ENCODE results near the gene WDR17. TPM values are rescaled to one million over a fixed set of nuclear protein-coding genes. Genes with fewer than 3 reads are reported as not detected.
"Not testable (repeated sequence)": the region's sequence is repeated elsewhere in the genome, so short reads cannot be mapped to it uniquely, and the experiment has no call there.

The WDR17 gene
- total RNA-seq, 1 donor from 2014 or later, result 7.2 TPM

GRCh38 chr4:176189891-176190795 is 124.5 kb downstream of the WDR17 start:
- DNase-seq (ENCODE audit: low spot score), result peak; percentile 8

GRCh38 chr4:176191974-176192373 is 126.3 kb downstream of the WDR17 start:
- no peak for DNase-seq (ENCODE audit: low spot score)

GRCh38 chr4:176193126-176193525 is 127.5 kb downstream of the WDR17 start:
- DNase-seq (ENCODE audit: low spot score), result no peak

- DNase-seq (ENCODE audit: low spot score), result no peak
Measured at GRCh38 chr4:176193938-176194337, 128.3 kb downstream of the WDR17 start.

GRCh38 chr4:176195184-176195978 is 129.7 kb downstream of the WDR17 start, which contains the start of gene SPATA4:
Gene SPATA4 (minus strand): TSS chr4:176195585. CDS start chr4:176195562, 23 bp downstream.
- peak; percentile 95 for DNase-seq (ENCODE audit: low spot score)

- DNase-seq (ENCODE audit: low spot score), result no peak
Measured at GRCh38 chr4:176198316-176198903, 132.8 kb downstream of the WDR17 start.

GRCh38 chr4:176205299-176205698 is 139.7 kb downstream of the WDR17 start:
- DNase-seq (ENCODE audit: low spot score), result no peak

- DNase-seq (ENCODE audit: low spot score), result no peak
Measured at GRCh38 chr4:176207839-176208238, 142.2 kb downstream of the WDR17 start.

DNA sequence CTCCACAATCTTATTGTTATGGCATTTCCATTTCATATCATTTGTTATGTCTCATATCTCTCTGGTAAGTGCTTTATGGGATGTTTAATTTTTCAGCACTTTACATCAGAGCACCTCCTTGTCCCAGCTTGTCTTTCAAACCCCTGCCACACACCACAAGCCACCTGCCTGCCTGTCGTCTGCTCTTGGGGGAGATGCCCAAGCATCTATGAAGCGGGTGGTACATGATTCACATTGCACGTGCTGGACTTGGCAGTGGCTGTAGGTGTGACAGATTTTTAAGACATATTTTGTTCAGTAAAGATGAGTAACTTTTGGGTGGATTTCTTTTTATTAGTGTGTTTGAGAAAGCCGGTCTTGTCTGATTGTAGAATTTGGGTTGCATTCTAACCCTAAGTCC is 143.9 kb downstream of the WDR17 start:
- DNase-seq (ENCODE audit: low spot score), result no peak

GRCh38 chr4:176210101-176210500 is 144.5 kb downstream of the WDR17 start:
- no peak for DNase-seq (ENCODE audit: low spot score)

- no peak for DNase-seq (ENCODE audit: low spot score)
Measured at GRCh38 chr4:176210579-176211296, 145.1 kb downstream of the WDR17 start.

DNA sequence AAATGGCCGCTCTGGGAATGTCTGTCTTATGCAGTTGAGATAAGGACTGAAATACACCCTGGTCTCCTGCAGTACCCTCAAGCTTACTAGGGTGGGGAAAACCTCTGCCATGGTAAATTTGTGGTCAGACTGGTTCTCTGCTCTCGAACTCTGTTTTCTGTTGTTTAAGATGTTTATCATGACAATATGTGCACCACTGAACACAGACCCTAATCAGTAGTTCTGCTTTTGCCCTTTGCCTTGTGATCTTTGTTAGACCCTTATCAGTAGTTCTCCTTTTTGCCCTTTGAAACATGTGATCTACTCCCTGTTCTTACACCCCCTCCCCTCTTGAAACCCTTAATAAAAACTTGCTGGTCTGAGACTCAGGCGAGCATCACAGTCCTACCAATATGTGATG is 146.7 kb downstream of the WDR17 start:
- not testable (repeated sequence) for DNase-seq (ENCODE audit: low spot score)

- no peak for DNase-seq (ENCODE audit: low spot score)
Measured at GRCh38 chr4:176217510-176217909, 151.9 kb downstream of the WDR17 start.

- DNase-seq (ENCODE audit: low spot score), result no peak
Measured at GRCh38 chr4:176222149-176222548, 156.5 kb downstream of the WDR17 start.

DNA sequence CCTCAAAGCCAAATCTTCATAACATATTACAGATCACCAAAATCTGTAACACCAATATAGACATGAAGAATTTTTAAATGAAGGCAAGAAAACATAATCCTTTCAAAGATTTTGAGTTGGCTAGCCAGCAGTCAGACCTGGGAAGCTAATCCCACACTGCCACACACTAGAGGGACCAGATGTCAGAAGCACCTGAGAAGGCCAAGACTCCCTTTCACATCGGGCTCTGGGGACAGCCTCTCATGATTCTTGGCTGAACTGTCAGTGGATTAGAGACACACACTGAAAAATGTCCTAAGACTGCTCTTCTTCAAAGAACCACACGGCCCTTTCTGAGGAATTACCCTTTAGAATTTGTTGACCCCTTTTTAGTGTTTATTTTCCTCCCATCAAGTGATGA is 157.9 kb downstream of the WDR17 start:
- no peak for DNase-seq (ENCODE audit: low spot score)

GRCh38 chr4:176226736-176227135 is 161.1 kb downstream of the WDR17 start:
- DNase-seq (ENCODE audit: low spot score), result no peak

- no peak for DNase-seq (ENCODE audit: low spot score)
Measured at GRCh38 chr4:176229645-176230044, 164.0 kb downstream of the WDR17 start.
